Measurements from ENCODE around the gene SPANXC.
"Not testable (repeated sequence)": the region's sequence is repeated elsewhere in the genome, so short reads cannot be mapped to it uniquely, and the experiment has no call there.

Gene SPANXC

GRCh38 chrX:141242417-141242816, at the start of gene SPANXC:
Gene SPANXC, minus strand, starts transcription at chrX:141242517. Its CDS starts 60 bp downstream, at chrX:141242457.
- DNase-seq: not testable (repeated sequence)

- DNase-seq: no peak
Observed at GRCh38 chrX:141279476-141279875, 37.2 kb upstream of the SPANXC start.

- DNase-seq: peak; percentile 5
Observed at GRCh38 chrX:141278306-141278705, 36.0 kb upstream of the SPANXC start.

- no peak for DNase-seq
Observed at GRCh38 chrX:141258080-141258479, 15.8 kb upstream of the SPANXC start.

- no peak for DNase-seq
Observed at GRCh38 chrX:141221611-141222010, 20.7 kb downstream of the SPANXC start.

- DNase-seq: no peak
Observed at GRCh38 chrX:141220342-141221008, 21.8 kb downstream of the SPANXC start.

GRCh38 chrX:141214196-141214595, 28.1 kb downstream of the SPANXC start:
- DNase-seq: no peak

GRCh38 chrX:141201962-141202361, 40.4 kb downstream of the SPANXC start:
- DNase-seq: no peak

Measured in CD4-positive, alpha-beta T cell treated with Interleukin-10 for 1 hour (primary cell).